K562 (cell line): ENCODE measurements around the gene PPM1N. TPM values are rescaled to one million over a fixed set of nuclear protein-coding genes. Genes with fewer than 3 reads are reported as not detected.

Source experiments
- ATAC-seq: fragments of 200-7000 bp; cut with Tn5 transposase; 3 replicates; pipeline ENCODE4 v1.9.1; 2020; ENCODE audit warnings: moderate library complexity
- BruUV-seq: library from RNA; stranded (reverse); fragments of 400-500 nt; replicated peaks from 2 replicates; lab custom pipeline; 2021; lab: Mats Ljungman, UMichigan
- CTCF ChIA-PET: fragments of 300-600 bp; formaldehyde crosslinking; extraction: SDS; loops from one replicate; lab custom pipeline; 2021; ENCODE audit warnings: low intra/inter-chr PET ratio; lab: Yijun Ruan, JAX
- POLR2A ChIA-PET: fragments of 300-600, 350-650 bp; sonication (Branson Sonifier 250); formaldehyde crosslinking; extraction: SDS; loops from one replicate; lab custom pipeline; 2021; ENCODE audit warnings: antibody characterized with exemption, inconsistent platforms; lab: Yijun Ruan, JAX
- DNase-seq, 4 experiments: peaks; one replicate each; pipeline versions ENCODE4 v3.0.0 to v3.0.0-alpha.2; 2011 to 2018; ENCODE audit warnings: low spot score in 3 of 4, mixed read lengths in 3 of 4; ENCODE audit errors: extremely low read depth in 1 of 4
- FAIRE-seq: peaks from 2 replicates; lab custom pipeline; 2011; peaks lifted over from hg19 to GRCh38; lab: Jason Lieb, UNC
- H2AFZ ChIP-seq: 2 replicates; pipeline ENCODE4 v1.6.0; 2011; ENCODE audit warnings: low read depth, low read length, control low read depth, inconsistent platforms
- H3K27ac ChIP-seq: fragments of 200-600 bp; 3 replicates; pipeline ENCODE4 v1.8.0; 2011; ENCODE audit warnings: low read depth, mild to moderate bottlenecking, control low read depth, inconsistent platforms, low read length, moderate library complexity, mixed read lengths; ENCODE audit errors: extremely low read depth
- H3K27me3 ChIP-seq, 2 experiments: fragments of 300-600 bp in 1 of 2; 2 replicates in 1 of 2; 3 replicates in 1 of 2; pipeline versions ENCODE4 v1.6.0 to v1.8.0; 2011; ENCODE audit warnings: inconsistent platforms in 2 of 2, low read length in 2 of 2, mild to moderate bottlenecking in 1 of 2, mixed read lengths in 1 of 2, moderate library complexity in 1 of 2; ENCODE audit not compliant: control insufficient read depth in 2 of 2, insufficient read depth in 2 of 2
- H3K36me3 ChIP-seq: fragments of 300-600 bp; 3 replicates; pipeline ENCODE4 v1.8.0; 2011; ENCODE audit warnings: mild to moderate bottlenecking, low read length, inconsistent platforms; ENCODE audit not compliant: control insufficient read depth, insufficient read depth
- H3K4me1 ChIP-seq, 2 experiments: fragments of 200-600 bp in 1 of 2; replicated peaks in 1 of 2; 2 replicates in 1 of 2; 3 replicates in 1 of 2; pipeline versions ENCODE4 v1.5.1 to v1.8.0; 2011; ENCODE audit warnings: inconsistent platforms in 2 of 2, low read length in 2 of 2, mild to moderate bottlenecking in 1 of 2, mixed read lengths in 1 of 2, moderate library complexity in 1 of 2; ENCODE audit not compliant: control insufficient read depth in 2 of 2, insufficient read depth in 2 of 2
- H3K4me2 ChIP-seq: 2 replicates; pipeline ENCODE4 v1.6.1; 2011; ENCODE audit warnings: low read length, control low read depth, inconsistent platforms, mixed read lengths; ENCODE audit not compliant: insufficient read depth
- H3K4me3 ChIP-seq: fragments of 200-600 bp; sonication (generic), shearing (Covaris generic); 2 replicates; pipeline ENCODE4 v1.5.1; 2016; ENCODE audit warnings: control low read depth, inconsistent platforms
- H3K79me2 ChIP-seq: fragments of 200-600 bp; 3 replicates; pipeline ENCODE4 v1.8.0; 2011; ENCODE audit warnings: low read length, inconsistent platforms; ENCODE audit not compliant: control insufficient read depth, insufficient read depth
- H3K9ac ChIP-seq, 2 experiments: 2 replicates each; pipeline versions ENCODE4 v1.6.0 to v1.6.1; 2011; ENCODE audit warnings: low read depth in 2 of 2, low read length in 2 of 2, control low read depth in 1 of 2, inconsistent platforms in 1 of 2, mild to moderate bottlenecking in 1 of 2, mixed read lengths in 1 of 2; ENCODE audit not compliant: insufficient read depth in 1 of 2
- H3K9me1 ChIP-seq: one replicate; pipeline ENCODE4 v1.6.0; 2011; ENCODE audit warnings: inconsistent platforms, mild to moderate bottlenecking, low read length, moderate library complexity; ENCODE audit not compliant: control insufficient read depth, insufficient read depth
- H3K9me3 ChIP-seq: replicated peaks from 2 replicates; pipeline ENCODE4 v1.5.1; 2011; ENCODE audit warnings: low read depth, low read length, inconsistent platforms; ENCODE audit not compliant: control insufficient read depth, insufficient read depth
- H4K20me1 ChIP-seq: replicated peaks from 2 replicates; pipeline ENCODE4 v1.6.1; 2011; ENCODE audit warnings: low read length, inconsistent platforms, mixed read lengths; ENCODE audit not compliant: control insufficient read depth, insufficient read depth
- CAMTA2 ChIP-seq: fragments of 250-450 bp; sonication (Bioruptor Pico); conservative IDR thresholded peaks from 2 replicates; pipeline ENCODE4 v1.5.1; 2022
- CSDE1 ChIP-seq, 2 experiments: fragments of 450-650 bp; IDR thresholded peaks; 2 replicates each; pipeline ENCODE4 v1.6.1; 2016; ENCODE audit warnings: mild to moderate bottlenecking in 1 of 2
- CXXC5 ChIP-seq: fragments of 250-450 bp; sonication (Bioruptor Pico); IDR thresholded peaks from 2 replicates; pipeline ENCODE4 v1.8.0; 2022; ENCODE audit warnings: inconsistent platforms, mild to moderate bottlenecking, moderate library complexity
- EZH2 ChIP-seq: IDR thresholded peaks from 2 replicates; pipeline ENCODE4 v1.6.1; 2012; ENCODE audit warnings: low read depth, mild to moderate bottlenecking, inconsistent platforms, low read length, borderline replicate concordance
- LEF1 ChIP-seq: fragments of 450-650 bp; IDR thresholded peaks from 2 replicates; pipeline ENCODE4 v1.6.1; 2016; ENCODE audit warnings: mild to moderate bottlenecking
- RUNX1 ChIP-seq: sonication (generic); IDR thresholded peaks from 2 replicates; pipeline ENCODE4 v1.6.1; 2016; ENCODE audit warnings: antibody characterized with exemption, low read depth
- SRSF3 ChIP-seq: fragments of 200-400 bp; formaldehyde crosslinking; IDR thresholded peaks from 2 replicates; pipeline ENCODE4 v1.6.1; 2016; ENCODE audit warnings: mild to moderate bottlenecking, low read length, moderate library complexity; ENCODE audit not compliant: insufficient read depth
- SRSF7 ChIP-seq: fragments of 200-400 bp; formaldehyde crosslinking; optimal IDR thresholded peaks from 2 replicates; pipeline ENCODE3; 2017; ENCODE audit warnings: mild to moderate bottlenecking, low read depth, low read length
- TAF15 ChIP-seq: fragments of 200-400 bp; formaldehyde crosslinking; IDR thresholded peaks from 2 replicates; pipeline ENCODE4 v1.6.1; 2017; ENCODE audit warnings: mild to moderate bottlenecking, low read depth, low read length, moderate library complexity
- TARDBP ChIP-seq: fragments of 450-650 bp; IDR thresholded peaks from 2 replicates; pipeline ENCODE4 v1.6.1; 2016
- ZNF324 ChIP-seq: fragments of 250-450 bp; sonication (Bioruptor Pico); IDR thresholded peaks from 2 replicates; pipeline ENCODE4 v1.4.0; 2020; ENCODE audit warnings: mild to moderate bottlenecking
- ZNF785 ChIP-seq: fragments of 250-450 bp; sonication (Bioruptor Pico); IDR thresholded peaks from 2 replicates; pipeline ENCODE4 v1.4.0; 2020; ENCODE audit warnings: mild to moderate bottlenecking
- WGBS: fragments of 100-300 bp; shearing (Covaris generic); methylation state at CpG from one replicate; pipeline ENCODE4 v1.1.6; 2016; ENCODE audit warnings: low coverage, mixed read lengths; ENCODE audit not compliant: insufficient coverage; ENCODE audit errors: missing lambda C conversion rate; 5-methylcytosine and 5-hydroxymethylcytosine counted together
- in situ Hi-C: fragments of 300-500 bp; cut with MboI; formaldehyde crosslinking; loops from 4 replicates; pipeline ENCODE4 v1.15.0; 2018; ENCODE audit warnings: inconsistent platforms, mixed read lengths
- intact Hi-C: fragments of 100-400 bp; cut with micrococcal nuclease; formaldehyde crosslinking; loops from 2 replicates; pipeline ENCODE4 v1.14.2; 2022
- polyA plus RNA-seq, 8 experiments: library from polyadenylated mRNA; depleted of rRNA in 4 of 8; stranded (reverse) in 5 of 8; unstranded in 3 of 8; fragments of >200 nt; fragmentation: Nextera tagmentation in 2 of 8; fragmentation: Illumina TruSeq in 1 of 8; extraction: Ambion mirVana in 2 of 8; extraction: Trizol in 1 of 8; gene quantifications; 2 replicates each; pipeline versions ENCODE4 v1.2.1 to v1.2.3, GENCODE V29; 2011 to 2014; ENCODE audit warnings: inconsistent platforms in 1 of 8, missing spikeins in 1 of 8
- total RNA-seq, 7 experiments: library from RNA; depleted of rRNA in 6 of 7; stranded (reverse); fragments of >200 nt in 6 of 7; fragmentation: Illumina TruSeq in 2 of 7; extraction: Trizol in 2 of 7; gene quantifications; 2 replicates each; pipeline versions ENCODE4 v1.2.1 to v1.2.3, GENCODE V29; 2011 to 2021; ENCODE audit warnings: low replicate concordance in 1 of 7
- TF ChIP-seq, protein P1 (sequence below): fragments of 250-450 bp; sonication (Bioruptor Pico); IDR thresholded peaks from 2 replicates; pipeline ENCODE4 v1.4.0; 2020; ENCODE audit warnings: mild to moderate bottlenecking, moderate library complexity

PPM1N gene
- total and polyA plus RNA-seq, 9 of the 15 experiments (the other 6 are each of a cell fraction or from before 2014, with no cell fraction given) = 4.5 to 15.6 (median 8.7) TPM

DNA sequence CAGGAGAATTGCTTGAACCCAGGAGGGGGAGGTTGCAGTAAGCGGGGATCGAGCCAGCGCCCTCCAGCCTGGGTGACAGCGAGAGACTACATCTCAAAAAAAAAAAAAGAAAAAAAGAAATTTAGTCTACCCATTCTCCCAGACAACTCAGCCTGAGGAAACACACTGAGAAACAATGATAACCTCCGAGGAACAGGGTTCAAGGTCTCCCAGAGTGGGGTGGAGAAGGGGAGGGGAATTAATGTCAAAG is 7.7 kb downstream of the PPM1N start:
- Histone ChIP-seq H3K27ac (peak overlapping the region; percentile 98), H3K79me2 (peaks cover 46% of the 10 kb centered on the region), H3K4me3 (peak overlapping the region; percentile 99), H2AFZ (peak overlapping the region; percentile 88), H3K9me3 (no peaks in the 10 kb centered on the region), H3K4me1 (peaks cover 32 to 53% of the 10 kb centered on the region in 2 experiments), H3K27me3 (no peaks in the 10 kb centered on the region), H3K4me2 (peak overlapping the region; percentile 96), H3K36me3 (peaks cover 17% of the 10 kb centered on the region; the same call in 1 of the 3 replicates), H4K20me1 (no peaks in the 10 kb centered on the region), H3K9ac (peak overlapping the region; percentile 87 to 95; a peak in 3 of 4 replicates), H3K9me1 (no peaks in the 10 kb centered on the region)
- intact Hi-C loops (loop anchor here (1.0 to 5.0 kb wide), 2 partner anchors 52 to 136 kb away; no protein-coding TSS in a partner anchor), in situ Hi-C loops (no loop called here)
- FAIRE-seq (no peak), DNase-seq (no peak), ATAC-seq (no peak)
- BruUV-seq = TSS peak; percentile 56
- ChIA-PET POLR2A (interaction anchor here (0.7 to 2.3 kb wide), 2 partner anchors 10 to 69 kb away, joined by 3 to 5 read pairs; no protein-coding TSS in a partner anchor), CTCF (no interaction called here)
- WGBS = 0% methylated on average over 2 of the region's 5 CpGs
- TF ChIP-seq CAMTA2 (CRISPR knock-in tag) = no peak
- no peak for TF ChIP-seq EZH2
- no peak for TF ChIP-seq ZNF324 (CRISPR knock-in tag)
- no peak for TF ChIP-seq CXXC5 (CRISPR knock-in tag)
- no peak for TF ChIP-seq TARDBP
- no peak for TF ChIP-seq RUNX1
- no peak for TF ChIP-seq SRSF7
- no peak for TF ChIP-seq SRSF3
- TF ChIP-seq CSDE1 (IDR thresholded peaks at IDR 0.05) = no peak
- TF ChIP-seq TAF15 = no peak
- TF ChIP-seq LEF1 = peak; percentile 35; the same call in 1 of the 2 replicates
- no peak for TF ChIP-seq ZNF785 (CRISPR knock-in tag)
- TF ChIP-seq, protein P1, sequence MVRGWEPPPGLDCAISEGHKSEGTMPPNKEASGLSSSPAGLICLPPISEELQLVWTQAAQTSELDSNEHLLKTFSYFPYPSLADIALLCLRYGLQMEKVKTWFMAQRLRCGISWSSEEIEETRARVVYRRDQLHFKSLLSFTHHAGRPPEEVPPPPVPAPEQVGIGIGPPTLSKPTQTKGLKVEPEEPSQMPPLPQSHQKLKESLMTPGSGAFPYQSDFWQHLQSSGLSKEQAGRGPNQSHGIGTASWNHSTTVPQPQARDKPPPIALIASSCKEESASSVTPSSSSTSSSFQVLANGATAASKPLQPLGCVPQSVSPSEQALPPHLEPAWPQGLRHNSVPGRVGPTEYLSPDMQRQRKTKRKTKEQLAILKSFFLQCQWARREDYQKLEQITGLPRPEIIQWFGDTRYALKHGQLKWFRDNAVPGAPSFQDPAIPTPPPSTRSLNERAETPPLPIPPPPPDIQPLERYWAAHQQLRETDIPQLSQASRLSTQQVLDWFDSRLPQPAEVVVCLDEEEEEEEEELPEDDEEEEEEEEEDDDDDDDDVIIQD (CRISPR knock-in tag) = no peak
